Erythroblast (primary cell): Measurements from ENCODE around the gene SLC25A27.

Source experiments
- GATA1 ChIP-seq: IDR thresholded peaks from 2 replicates; pipeline ENCODE4 v1.6.1; 2011; ENCODE audit warnings: low read depth, mild to moderate bottlenecking, control low read depth, low read length, moderate library complexity
- POLR2A ChIP-seq: IDR thresholded peaks from 2 replicates; pipeline ENCODE4 v1.6.1; 2011; ENCODE audit warnings: mild to moderate bottlenecking, low read length

GRCh38 chr6:46706464-46706863, 53.7 kb downstream of the SLC25A27 start:
- TF ChIP-seq POLR2A (no peak), GATA1 (no peak)
